GM18511 (cell line): ENCODE results near the gene PROSER1.
"Not testable (repeated sequence)": the region's sequence is repeated elsewhere in the genome, so short reads cannot be mapped to it uniquely, and the experiment has no call there.

Experiments
- ATAC-seq: cut with Tn5 transposase; IDR thresholded peaks from one replicate; pipeline ENCODE4 v1.9.1; 2021; ENCODE audit warnings: mild to moderate bottlenecking, moderate library complexity; ENCODE audit not compliant: unreplicated experiment

The PROSER1 gene

GRCh38 chr13:39037880-39038568 lies at the start of gene PROSER1, which contains the start of gene NHLRC3:
Gene PROSER1, minus strand, starts transcription at chr13:39038089. Its CDS starts 847 bp downstream, at chr13:39037242.
Gene NHLRC3, plus strand, starts transcription at chr13:39038456. Its CDS starts 184 bp downstream, at chr13:39038640.
- peak; percentile 81 for ATAC-seq

DNA sequence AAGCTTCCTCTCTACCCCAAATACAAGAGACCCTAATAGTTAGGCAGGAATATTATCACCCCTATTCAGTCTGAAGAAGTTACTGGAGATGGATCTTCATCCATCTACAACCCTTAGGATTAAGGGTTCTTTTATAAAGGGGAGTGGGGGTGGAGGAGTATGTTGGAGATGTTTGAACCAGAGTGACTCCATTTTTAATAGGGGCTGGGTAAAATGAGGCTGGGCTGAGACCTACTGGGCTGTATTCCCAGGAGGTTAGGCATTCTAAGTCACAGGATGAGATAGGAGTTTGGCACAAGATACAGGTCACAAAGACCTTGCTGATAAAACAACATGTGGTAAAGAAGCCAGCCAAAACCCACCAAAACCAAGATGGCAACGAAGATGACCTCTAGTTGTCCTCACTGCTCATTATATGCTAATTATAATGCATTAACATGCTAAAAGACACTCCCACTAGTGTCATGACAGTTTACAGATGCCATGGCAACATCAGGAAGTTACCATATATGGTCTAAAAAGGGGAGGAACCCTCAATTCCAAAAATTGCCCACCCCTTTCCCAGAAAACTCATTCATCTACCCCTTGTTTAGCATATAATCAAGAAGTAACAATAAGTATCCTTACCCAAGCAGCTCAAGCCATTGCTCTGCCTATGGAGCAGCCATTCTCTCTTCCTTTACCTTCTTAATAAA lies 48.5 kb upstream of the PROSER1 start:
- not testable (repeated sequence) for ATAC-seq

GRCh38 chr13:39073983-39074382 lies 36.1 kb upstream of the PROSER1 start:
- no peak for ATAC-seq

DNA sequence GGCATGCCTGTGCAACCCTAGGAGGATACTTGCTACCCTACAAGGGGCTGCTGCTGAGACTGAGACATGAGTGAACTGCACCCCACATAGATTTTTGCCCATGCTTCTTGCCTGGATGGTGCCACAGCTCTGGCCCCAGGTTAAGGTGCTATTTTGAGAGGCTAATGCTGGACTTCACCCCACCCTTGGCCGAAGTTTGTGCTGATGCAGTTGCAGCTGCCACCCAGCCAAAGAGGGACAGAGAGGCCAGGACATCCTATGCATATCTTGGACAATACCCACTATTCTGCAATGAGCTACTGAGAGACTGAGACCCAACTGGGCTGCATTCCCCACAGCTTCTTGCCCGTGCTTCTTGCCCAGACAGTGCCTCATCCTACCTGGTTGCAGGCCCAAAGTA lies 35.0 kb upstream of the PROSER1 start:
- no peak for ATAC-seq

- ATAC-seq, result no peak
Observed at GRCh38 chr13:39062004-39062403, 24.1 kb upstream of the PROSER1 start.

DNA sequence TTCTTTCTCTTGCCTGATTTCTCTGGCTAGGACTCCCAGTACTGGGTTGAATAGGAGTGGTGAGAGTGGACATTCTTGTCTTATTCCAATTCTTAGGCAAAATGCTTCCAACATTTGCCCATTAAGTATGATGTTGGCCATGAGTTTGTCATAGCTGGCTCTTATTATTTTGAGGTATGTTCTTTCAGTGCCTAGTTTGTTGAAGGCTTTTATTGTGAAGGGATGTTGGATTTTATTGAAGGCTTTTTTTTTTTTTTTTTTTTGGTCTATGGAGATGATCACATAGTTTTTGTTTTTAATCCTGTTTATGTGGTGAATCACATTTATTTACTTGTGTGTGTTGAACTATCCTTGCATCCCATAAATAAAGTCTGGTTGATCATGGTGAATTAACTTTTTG lies 20.2 kb upstream of the PROSER1 start:
- no peak for ATAC-seq

- no peak for ATAC-seq
Observed at GRCh38 chr13:39056018-39056417, 18.1 kb upstream of the PROSER1 start.

DNA sequence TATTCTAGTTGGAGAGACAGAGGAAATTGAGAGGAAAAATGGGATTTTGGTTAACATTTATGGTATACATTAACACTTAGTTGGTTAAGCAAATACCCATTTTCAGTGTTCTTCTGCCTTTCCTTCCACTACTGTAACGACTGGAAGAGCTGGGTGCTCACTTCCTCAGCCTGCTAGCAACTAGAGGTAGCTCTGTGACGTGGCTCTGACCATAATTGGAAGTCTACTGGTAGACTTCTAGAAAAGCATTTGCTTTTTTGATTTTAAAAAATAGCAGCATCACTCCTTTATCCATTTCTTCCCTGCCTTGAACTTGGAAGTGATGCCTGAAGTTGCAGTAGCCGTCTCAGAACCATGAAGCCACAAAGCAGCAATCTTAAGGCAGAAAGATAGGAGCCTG lies 16.2 kb upstream of the PROSER1 start:
- no peak for ATAC-seq

DNA sequence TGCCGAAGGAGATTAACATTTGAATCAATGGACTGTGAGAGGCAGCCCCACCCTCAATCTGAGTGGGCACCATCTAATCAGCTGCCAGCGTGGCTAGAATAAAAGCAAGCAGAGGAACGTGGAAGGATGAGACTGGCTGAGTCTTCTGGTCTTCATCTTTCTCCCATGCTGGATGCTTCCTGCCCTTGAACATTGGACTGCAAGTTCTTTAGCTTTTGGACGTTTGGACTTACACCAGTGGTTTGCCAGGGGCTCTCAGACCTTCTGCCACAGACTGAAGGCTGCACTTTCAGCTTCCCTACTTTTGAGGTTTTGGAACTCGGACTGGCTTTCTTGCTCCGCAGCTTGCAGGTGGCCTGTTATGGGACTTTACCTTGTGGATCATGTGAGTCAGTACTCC lies 15.1 kb upstream of the PROSER1 start:
- ATAC-seq, result no peak

DNA sequence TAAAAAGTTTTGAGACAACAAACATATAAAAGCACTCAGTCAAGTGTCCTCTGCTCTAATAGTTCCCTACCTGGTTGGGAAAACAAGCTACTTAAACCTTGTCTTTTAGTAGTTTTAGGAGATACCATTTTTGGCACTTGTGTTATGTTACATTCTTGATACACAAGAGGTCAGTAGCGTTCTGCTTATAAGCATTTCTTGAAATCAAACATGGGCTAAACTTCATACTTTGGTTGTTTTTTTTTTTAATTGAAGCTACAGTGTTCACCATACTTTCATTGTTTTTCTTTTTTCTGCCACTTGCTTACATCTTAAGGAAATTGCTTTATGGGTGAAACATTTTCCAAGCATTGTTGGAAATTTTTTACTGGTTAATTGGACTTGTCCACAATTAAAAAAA lies 13.3 kb upstream of the PROSER1 start:
- no peak for ATAC-seq

- ATAC-seq, result no peak
Observed at GRCh38 chr13:39049274-39049673, 11.4 kb upstream of the PROSER1 start.

- ATAC-seq, result no peak
Observed at GRCh38 chr13:39048806-39049205, 10.9 kb upstream of the PROSER1 start.

- no peak for ATAC-seq
Observed at GRCh38 chr13:39047560-39047959, 9.7 kb upstream of the PROSER1 start.

DNA sequence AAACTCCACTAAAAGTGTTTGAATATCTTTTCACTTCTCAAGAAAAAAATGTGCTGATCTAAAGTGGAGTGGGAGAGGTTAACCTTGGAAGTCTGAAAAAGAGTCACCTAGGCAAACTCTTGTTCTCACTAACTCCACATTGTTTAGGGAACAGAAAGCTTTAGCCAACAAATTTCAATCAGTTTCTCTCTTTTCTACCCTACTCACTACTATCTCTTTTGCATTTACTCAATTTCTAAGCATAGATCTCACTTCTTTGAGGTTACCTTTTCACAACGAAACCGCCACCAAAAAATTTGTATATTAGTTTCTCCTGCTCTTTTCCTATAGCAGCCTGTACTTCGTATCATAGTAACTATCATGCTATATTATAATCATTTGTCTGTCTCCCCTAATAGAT lies 6.6 kb upstream of the PROSER1 start:
- ATAC-seq, result peak; percentile 86

DNA sequence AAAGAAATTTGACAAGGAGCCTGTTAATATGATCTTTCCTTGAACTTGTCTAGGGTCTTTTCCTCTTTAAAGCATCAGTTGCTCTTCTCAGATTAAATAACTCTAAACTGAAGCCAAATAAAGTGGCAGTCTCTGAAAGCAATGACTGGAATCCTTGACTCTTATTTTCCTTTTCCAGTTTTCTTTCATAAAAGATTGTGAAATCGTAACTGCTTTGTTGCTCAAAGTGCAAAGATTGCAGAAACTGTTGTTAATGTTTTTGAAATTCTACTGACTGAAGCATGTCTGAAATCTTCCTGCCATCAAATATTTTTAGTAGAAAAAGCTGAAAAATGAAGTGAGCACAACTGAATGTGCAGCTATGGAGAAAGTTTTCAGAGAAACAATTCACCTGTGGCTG lies 2.3 kb upstream of the PROSER1 start:
- no peak for ATAC-seq

DNA sequence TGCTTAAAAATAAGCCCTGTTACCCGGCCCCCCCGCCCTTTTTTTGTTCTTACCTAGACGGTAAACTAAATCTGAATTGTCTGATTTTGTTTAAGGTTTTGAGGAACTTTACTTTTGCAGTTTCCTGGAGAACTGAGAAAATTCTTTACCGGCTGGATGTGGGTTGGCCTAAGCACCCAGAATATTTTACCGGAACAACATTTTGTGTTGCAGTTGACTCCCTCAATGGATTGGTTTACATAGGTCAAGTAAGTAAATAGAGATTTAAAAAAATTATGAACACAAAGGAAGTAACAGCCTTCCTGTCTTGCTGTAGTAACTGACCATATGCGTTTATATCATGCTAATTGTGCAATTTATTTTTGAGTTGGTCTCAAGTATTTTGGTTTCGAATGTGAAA lies 1.2 kb upstream of the PROSER1 start:
- ATAC-seq, result no peak

GRCh38 chr13:39038569-39039030 lies 711 bp upstream of the PROSER1 start:
- peak; percentile 43 for ATAC-seq

- ATAC-seq, result peak; percentile 32
Observed at GRCh38 chr13:39037410-39037879, 444 bp downstream of the PROSER1 start.

DNA sequence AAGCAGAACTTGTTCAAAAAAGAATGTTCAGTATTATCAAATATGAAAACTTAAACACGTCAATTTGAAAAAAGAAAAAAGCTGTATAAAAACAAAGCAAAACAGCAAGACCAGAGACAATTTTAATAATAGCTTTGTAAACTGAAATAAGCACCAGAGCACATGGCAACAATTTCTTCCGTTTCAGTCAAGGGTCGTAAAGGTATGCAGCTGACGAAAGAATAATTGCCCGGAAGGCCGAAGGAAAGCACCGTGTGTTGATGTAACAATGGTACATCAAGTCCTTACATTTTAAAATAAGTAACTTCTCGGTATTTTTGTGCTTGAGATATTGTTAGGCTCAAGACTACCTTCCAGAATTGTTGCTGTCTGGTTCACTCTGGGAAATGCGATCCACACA lies 1.7 kb downstream of the PROSER1 start:
- ATAC-seq, result no peak

- ATAC-seq, result no peak
Observed at GRCh38 chr13:39035799-39036198, 2.1 kb downstream of the PROSER1 start.

DNA sequence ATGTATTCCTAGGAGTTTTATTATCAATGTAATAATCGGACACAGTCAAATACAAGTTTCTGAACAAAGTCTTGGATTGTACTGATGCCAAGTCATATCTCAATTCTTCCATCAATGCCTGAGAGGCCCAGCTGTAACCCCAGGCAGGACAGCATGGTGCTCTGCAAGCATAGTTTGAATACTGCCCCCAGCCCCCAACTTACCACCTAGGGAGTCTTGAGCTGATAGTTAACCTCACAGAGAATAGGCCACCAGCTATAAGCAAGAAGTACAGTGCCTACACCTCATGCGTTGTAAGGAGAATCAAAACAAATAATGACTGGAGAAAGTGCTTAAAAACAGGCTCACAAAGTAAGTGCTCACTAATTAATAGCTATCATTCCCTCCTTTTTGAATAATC lies 2.7 kb downstream of the PROSER1 start:
- ATAC-seq, result no peak

DNA sequence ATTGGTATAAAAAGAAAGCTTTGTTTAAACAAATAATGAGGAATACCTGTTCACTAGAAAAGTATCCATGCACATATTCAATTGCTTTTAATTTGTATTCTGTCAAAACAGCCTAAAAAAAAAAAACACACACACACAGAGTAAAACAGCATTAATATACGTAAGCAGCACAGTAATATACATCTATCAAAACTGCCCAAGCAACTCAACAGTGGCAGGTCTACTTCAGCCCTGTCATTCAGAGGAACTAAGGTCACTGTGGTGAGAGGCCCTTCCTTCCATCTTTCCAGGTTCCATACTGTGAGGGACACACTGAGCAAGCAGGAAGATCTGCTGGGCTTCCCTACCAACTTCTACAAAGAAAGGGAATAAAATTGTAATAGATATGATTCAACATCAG lies 3.8 kb downstream of the PROSER1 start:
- no peak for ATAC-seq
